Subcutaneous adipose tissue (tissue), 4 donors: ENCODE results near the gene RAB11FIP3. TPM values are rescaled to one million over a fixed set of nuclear protein-coding genes. Genes with fewer than 3 reads are reported as not detected.

Experiments
- total RNA-seq, 4 donors: library from RNA; depleted of rRNA; stranded (reverse); fragments of >200 nt; gene quantifications; one replicate each; pipeline ENCODE4 v1.1.0, GENCODE V29; 2016
- TF ChIP-seq, protein P1 (sequence below): fragments of 450-650 bp; IDR thresholded peaks from one replicate; pipeline ENCODE4 v1.5.1; 2016; ENCODE audit warnings: low read depth, mild to moderate bottlenecking, control low read depth, antibody characterized with exemption, moderate library complexity

The RAB11FIP3 gene
- total RNA-seq, 4 donors from 2014 or later, result 10.9 to 35.0 (median 21.0) TPM

DNA sequence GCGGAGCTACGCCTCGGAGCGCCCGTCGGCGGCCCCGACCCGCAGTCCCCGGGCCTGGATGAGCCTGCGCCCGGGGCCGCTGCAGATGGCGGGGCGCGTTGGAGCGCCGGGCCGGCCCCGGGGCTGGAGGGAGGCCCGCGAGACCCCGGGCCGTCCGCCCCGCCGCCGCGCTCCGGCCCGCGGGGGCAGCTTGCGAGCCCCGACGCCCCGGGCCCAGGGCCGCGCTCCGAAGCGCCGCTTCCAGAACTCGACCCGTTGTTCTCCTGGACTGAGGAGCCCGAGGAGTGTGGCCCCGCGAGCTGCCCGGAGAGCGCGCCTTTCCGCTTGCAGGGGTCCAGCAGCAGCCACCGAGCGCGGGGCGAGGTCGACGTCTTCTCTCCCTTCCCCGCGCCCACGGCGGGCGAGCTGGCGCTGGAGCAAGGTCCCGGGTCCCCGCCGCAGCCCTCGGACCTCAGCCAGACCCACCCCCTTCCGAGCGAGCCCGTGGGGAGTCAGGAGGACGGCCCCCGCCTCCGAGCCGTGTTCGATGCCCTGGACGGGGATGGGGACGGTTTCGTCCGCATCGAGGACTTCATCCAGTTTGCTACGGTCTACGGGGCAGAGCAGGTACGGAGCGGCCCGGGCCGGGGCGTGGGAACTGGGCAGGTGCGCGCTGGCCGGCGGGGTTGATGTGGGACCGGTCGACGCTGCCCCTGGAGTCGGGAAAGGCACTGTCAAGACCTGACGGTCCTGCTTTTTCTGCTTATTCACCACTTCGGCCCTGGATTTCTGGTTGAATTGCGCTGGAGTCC is 861 bp downstream of the RAB11FIP3 start:
- TF ChIP-seq, protein P1, sequence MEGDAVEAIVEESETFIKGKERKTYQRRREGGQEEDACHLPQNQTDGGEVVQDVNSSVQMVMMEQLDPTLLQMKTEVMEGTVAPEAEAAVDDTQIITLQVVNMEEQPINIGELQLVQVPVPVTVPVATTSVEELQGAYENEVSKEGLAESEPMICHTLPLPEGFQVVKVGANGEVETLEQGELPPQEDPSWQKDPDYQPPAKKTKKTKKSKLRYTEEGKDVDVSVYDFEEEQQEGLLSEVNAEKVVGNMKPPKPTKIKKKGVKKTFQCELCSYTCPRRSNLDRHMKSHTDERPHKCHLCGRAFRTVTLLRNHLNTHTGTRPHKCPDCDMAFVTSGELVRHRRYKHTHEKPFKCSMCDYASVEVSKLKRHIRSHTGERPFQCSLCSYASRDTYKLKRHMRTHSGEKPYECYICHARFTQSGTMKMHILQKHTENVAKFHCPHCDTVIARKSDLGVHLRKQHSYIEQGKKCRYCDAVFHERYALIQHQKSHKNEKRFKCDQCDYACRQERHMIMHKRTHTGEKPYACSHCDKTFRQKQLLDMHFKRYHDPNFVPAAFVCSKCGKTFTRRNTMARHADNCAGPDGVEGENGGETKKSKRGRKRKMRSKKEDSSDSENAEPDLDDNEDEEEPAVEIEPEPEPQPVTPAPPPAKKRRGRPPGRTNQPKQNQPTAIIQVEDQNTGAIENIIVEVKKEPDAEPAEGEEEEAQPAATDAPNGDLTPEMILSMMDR, result no peak

DNA sequence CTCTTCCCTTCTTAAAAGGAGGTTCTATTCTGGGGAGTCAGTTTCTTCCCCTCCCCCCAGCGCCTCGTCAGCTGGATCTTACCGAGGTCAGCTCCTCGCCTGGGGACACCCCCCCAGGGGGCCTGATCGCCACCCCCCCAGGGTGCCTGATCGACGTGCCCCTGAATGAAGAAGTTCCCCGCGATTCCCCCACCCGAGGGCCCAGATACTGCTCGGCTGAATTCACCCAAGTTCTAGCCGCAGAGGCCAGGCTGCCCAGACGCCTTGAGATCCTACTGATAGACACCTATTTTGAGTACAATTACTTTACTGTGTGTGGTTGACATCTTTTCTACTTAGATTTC is 1.4 kb downstream of the RAB11FIP3 start:
- TF ChIP-seq, protein P1, result no peak

DNA sequence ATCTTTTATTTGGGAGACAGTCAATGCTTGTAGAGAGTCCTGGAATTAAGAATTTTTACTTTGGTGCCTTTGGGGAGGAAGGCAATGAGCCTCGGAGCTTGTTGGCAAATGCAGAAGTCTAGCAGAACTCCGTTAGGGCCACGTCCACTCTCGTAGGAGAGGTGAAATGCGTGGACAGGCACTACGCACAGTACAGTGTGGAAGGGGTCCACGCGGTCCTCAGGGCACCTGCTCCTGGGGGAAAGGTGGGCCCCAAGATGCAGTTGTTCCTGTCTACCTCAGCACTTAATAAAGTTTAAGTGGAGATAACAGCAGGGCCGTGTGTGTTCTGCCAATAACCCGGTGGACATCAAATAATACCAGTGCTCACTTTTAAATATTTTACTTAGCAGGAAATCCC is 1.8 kb downstream of the RAB11FIP3 start:
- TF ChIP-seq, protein P1, result no peak

DNA sequence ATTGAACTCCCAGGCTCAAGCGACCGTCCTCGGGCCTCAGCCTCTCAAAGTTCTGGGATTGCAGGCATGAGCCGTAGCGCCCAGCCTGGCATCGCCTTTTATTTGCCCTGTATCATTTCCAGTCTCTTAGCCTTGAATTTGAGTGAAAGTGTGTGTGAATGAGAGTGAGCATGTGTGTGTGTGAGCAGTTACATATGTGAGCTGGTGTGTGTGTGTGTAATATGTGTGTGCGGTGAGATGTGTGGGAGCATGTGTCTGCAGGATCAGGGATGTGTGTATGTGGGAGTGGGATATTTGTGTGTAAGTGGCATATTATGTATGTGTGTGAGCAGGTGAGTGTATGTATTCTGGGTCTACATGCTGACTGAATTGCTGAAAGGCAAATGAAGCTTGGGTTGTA is 5.5 kb downstream of the RAB11FIP3 start:
- TF ChIP-seq, protein P1, result no peak

DNA sequence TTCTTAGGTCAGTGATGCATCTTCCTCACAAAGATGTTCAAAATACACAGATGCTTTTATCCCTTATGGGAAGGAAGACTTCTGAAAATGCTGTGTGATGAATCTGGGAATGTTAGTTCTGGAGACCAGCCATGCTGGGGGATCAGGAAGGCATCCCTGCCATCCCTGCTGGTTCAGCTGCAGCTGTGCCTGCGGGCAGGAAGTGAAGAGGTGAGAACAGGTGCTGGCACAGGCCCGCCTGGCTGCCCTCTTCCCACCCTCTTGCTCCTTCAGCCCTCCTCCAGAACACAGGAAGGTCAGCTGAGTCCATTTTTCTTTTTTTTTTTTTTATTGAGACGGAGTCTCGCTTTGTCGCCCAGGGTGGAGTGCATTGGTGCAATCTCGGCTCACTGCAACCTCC is 15.2 kb downstream of the RAB11FIP3 start:
- TF ChIP-seq, protein P1, result no peak

DNA sequence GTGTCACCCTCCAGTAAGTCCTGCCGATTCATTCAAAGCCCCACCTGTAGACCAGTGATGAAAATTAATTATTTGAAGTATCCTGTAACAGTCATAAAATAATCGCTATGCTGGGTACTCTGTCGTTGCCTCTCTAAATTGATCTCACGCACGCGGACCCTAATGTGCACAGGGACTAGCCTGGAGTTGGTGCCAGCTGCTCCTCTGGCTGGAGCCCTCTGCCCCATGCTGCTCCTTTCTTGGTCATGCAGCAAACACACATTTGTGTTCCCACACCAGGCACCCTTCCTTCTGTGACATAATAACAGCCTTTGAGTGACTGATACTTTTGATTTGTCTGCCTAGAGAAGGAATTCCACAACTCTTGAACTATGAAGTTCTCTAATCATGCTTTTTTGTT is 16.0 kb downstream of the RAB11FIP3 start:
- TF ChIP-seq, protein P1, result no peak

DNA sequence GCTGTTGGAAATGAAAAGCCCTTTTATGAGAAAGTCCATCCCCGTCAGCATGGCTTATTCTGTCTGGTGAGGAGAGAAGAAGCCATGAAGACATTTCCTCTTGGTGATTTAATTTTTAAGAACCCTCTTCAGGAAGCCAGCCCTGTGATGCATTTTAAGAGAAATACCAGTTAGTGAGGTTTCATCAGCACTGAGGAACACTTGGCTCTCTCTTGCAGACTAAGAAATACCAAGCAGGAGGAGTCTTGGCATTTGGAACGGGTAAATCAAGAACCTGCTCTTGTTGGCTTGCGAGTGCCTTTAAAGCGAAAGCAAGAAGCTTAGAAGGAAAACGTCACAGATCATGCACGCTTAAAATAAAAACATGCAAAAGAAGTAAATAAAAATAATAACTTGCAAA is 17.5 kb downstream of the RAB11FIP3 start:
- TF ChIP-seq, protein P1, result no peak
